ENCODE data around the gene FTO.

DNA sequence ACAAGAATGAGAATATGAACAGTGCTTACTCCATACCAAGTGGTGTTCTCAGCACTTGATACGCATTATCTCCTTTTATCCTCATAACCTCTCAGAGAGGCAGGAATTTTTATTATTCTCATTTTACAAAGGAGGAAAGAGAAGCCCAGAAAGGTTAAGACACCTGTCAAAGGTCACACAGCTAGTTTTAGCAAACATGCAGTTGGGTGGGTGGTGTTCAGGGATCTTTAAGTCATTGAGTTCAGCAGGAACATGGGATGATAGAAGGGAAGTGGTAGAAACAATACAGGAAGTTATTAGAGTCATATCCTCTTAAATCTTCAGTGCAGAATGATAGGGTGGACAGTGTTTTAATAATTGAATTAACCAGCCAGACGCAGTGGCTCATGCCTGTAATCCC lies 487.2 kb downstream of the FTO start:
- TF ChIP-seq, protein P1, sequence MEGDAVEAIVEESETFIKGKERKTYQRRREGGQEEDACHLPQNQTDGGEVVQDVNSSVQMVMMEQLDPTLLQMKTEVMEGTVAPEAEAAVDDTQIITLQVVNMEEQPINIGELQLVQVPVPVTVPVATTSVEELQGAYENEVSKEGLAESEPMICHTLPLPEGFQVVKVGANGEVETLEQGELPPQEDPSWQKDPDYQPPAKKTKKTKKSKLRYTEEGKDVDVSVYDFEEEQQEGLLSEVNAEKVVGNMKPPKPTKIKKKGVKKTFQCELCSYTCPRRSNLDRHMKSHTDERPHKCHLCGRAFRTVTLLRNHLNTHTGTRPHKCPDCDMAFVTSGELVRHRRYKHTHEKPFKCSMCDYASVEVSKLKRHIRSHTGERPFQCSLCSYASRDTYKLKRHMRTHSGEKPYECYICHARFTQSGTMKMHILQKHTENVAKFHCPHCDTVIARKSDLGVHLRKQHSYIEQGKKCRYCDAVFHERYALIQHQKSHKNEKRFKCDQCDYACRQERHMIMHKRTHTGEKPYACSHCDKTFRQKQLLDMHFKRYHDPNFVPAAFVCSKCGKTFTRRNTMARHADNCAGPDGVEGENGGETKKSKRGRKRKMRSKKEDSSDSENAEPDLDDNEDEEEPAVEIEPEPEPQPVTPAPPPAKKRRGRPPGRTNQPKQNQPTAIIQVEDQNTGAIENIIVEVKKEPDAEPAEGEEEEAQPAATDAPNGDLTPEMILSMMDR (IDR thresholded peaks at IDR 0.05): no peak
- TF ChIP-seq POLR2A (IDR thresholded peaks at IDR 0.05) (no peak), EP300 (IDR thresholded peaks at IDR 0.05) (no peak)
